ENCODE measurements around the gene IFNK. TPM values are rescaled to one million over a fixed set of nuclear protein-coding genes. Genes with fewer than 3 reads are reported as not detected.

The IFNK gene
- total RNA-seq, 1 experiment from 2014 or later, result not detected

- DNase-seq (ENCODE audit: low read depth, low spot score), result no peak
- Histone ChIP-seq H3K4me3 (replicated peaks in 1 of 2; ENCODE audit: low read depth in 1 of 2, low read length in 2 of 2) (no peak overlapping the region), H3K9ac (ENCODE audit: low read length) (no peak overlapping the region), H3K4me1 (ENCODE audit: control insufficient read depth in 1 of 2, insufficient read depth in 2 of 2, low read length in 2 of 2) (no peaks in the 10 kb centered on the region), H4K20me1 (ENCODE audit: insufficient read depth) (no peaks in the 10 kb centered on the region), H3K27ac (ENCODE audit: low read depth, low read length) (no peak overlapping the region), H3K9me3 (ENCODE audit: control insufficient read depth in 1 of 2, insufficient read depth in 1 of 2, low read depth in 1 of 2, low read length in 2 of 2) (no peaks in the 10 kb centered on the region), H3K79me2 (ENCODE audit: insufficient read depth, low read length) (no peaks in the 10 kb centered on the region), H3K27me3 (ENCODE audit: insufficient read depth, low read length) (peaks cover 5% of the 10 kb centered on the region; the same call in 1 of the 2 replicates), H3K9me2 (ENCODE audit: insufficient read depth) (no peaks in the 10 kb centered on the region), H2AFZ (ENCODE audit: low read depth, low read length, poor library complexity, severe bottlenecking) (no peak overlapping the region), H3K4me2 (ENCODE audit: low read length) (no peak overlapping the region), H3K36me3 (ENCODE audit: control insufficient read depth in 1 of 2, insufficient read depth in 2 of 2, low read length in 2 of 2) (no peaks in the 10 kb centered on the region)
- no TSS peak for BruUV-seq (replicated peaks)
- TF ChIP-seq POLR2A (IDR thresholded peaks at IDR 0.05; ENCODE audit: borderline replicate concordance, extremely low read depth, insufficient read depth, insufficient read length) (no peak), JUND (IDR thresholded peaks at IDR 0.05) (no peak), FOSL1 (IDR thresholded peaks at IDR 0.05; ENCODE audit: low read depth) (no peak), SP1 (IDR thresholded peaks at IDR 0.05; ENCODE audit: low read depth) (no peak), RAD21 (IDR thresholded peaks at IDR 0.05; ENCODE audit: low read depth) (no peak), CTCF (IDR thresholded peaks at IDR 0.05 in 2 of 3, conservative IDR thresholded peaks at IDR 0.05 in 1 of 3; ENCODE audit: borderline replicate concordance in 1 of 3, insufficient read depth in 1 of 3, low read depth in 2 of 3, low read length in 2 of 3) (no peak), TCF7L2 (IDR thresholded peaks at IDR 0.05; ENCODE audit: borderline replicate concordance, extremely low read depth, insufficient read depth, insufficient read length) (no peak), ZFX (IDR thresholded peaks at IDR 0.05) (no peak), ELF1 (IDR thresholded peaks at IDR 0.05; ENCODE audit: borderline replicate concordance, low read depth) (no peak)
- intact Hi-C loops (cut with micrococcal nuclease), result no loop called here
- RAD21 ChIA-PET (ENCODE audit: low non-redundant PET in 1 of 2, low total read pairs in 2 of 2, uncharacterized antibody in 2 of 2, unreplicated experiment in 2 of 2), result no interaction called here
- CTCF ChIA-PET, result no interaction called here
- POLR2A ChIA-PET, result no interaction called here
- ATAC-seq, result no peak
Measured at GRCh38 chr9:27505744-27506161, 18.3 kb upstream of the IFNK start.

DNA sequence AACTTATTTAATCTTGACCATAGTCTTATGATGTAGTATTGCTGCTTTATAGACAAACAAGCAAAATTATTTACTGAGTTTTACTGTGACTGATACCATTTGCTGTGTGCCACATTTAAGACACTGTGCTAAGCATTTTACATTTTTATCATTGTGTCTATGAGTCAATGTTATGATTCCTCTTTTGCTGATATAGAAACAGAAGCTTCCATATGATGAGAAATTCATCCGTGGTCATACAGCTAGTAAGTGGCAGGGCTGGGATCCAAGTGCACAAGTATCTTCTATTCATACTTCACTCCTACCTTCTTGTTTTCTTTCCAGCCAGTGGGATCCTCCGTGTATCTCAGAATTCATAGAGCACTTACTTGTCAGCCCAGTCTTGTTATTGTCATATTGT is 17.1 kb upstream of the IFNK start:
- Histone ChIP-seq H3K36me3 (ENCODE audit: control insufficient read depth in 1 of 2, insufficient read depth in 2 of 2, low read length in 2 of 2) (no peaks in the 10 kb centered on the region), H3K9me2 (ENCODE audit: insufficient read depth) (no peaks in the 10 kb centered on the region), H4K20me1 (ENCODE audit: insufficient read depth) (no peaks in the 10 kb centered on the region), H3K9ac (ENCODE audit: low read length) (no peak overlapping the region), H2AFZ (ENCODE audit: low read depth, low read length, poor library complexity, severe bottlenecking) (no peak overlapping the region), H3K27me3 (ENCODE audit: insufficient read depth, low read length) (peaks cover 5% of the 10 kb centered on the region; the same call in 1 of the 2 replicates), H3K4me2 (ENCODE audit: low read length) (no peak overlapping the region), H3K4me1 (ENCODE audit: control insufficient read depth in 1 of 2, insufficient read depth in 2 of 2, low read length in 2 of 2) (no peaks in the 10 kb centered on the region), H3K79me2 (ENCODE audit: insufficient read depth, low read length) (no peaks in the 10 kb centered on the region), H3K4me3 (replicated peaks in 1 of 2; ENCODE audit: low read depth in 1 of 2, low read length in 2 of 2) (no peak overlapping the region), H3K9me3 (ENCODE audit: control insufficient read depth in 1 of 2, insufficient read depth in 1 of 2, low read depth in 1 of 2, low read length in 2 of 2) (no peaks in the 10 kb centered on the region), H3K27ac (ENCODE audit: low read depth, low read length) (no peak overlapping the region)
- intact Hi-C loops (cut with micrococcal nuclease), result no loop called here
- POLR2A ChIA-PET, result no interaction called here
- ATAC-seq (no peak), DNase-seq (ENCODE audit: low read depth, low spot score) (no peak)
- CTCF ChIA-PET, result no interaction called here
- RAD21 ChIA-PET (ENCODE audit: low non-redundant PET in 1 of 2, low total read pairs in 2 of 2, uncharacterized antibody in 2 of 2, unreplicated experiment in 2 of 2), result no interaction called here
- no TSS peak for BruUV-seq (replicated peaks)
- TF ChIP-seq JUND (IDR thresholded peaks at IDR 0.05), result no peak
- TF ChIP-seq ZNF274 (IDR thresholded peaks at IDR 0.05; ENCODE audit: low read depth, low read length), result no peak
- TF ChIP-seq FOSL1 (IDR thresholded peaks at IDR 0.05; ENCODE audit: low read depth), result no peak
- no peak for TF ChIP-seq POLR2AphosphoS5 (IDR thresholded peaks at IDR 0.05; ENCODE audit: low read depth, low read length)
- no peak for TF ChIP-seq REST (IDR thresholded peaks at IDR 0.05; ENCODE audit: low read depth)
- TF ChIP-seq, protein P1, sequence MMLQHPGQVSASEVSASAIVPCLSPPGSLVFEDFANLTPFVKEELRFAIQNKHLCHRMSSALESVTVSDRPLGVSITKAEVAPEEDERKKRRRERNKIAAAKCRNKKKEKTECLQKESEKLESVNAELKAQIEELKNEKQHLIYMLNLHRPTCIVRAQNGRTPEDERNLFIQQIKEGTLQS (IDR thresholded peaks at IDR 0.05), result no peak
- TF ChIP-seq RAD21 (IDR thresholded peaks at IDR 0.05; ENCODE audit: low read depth), result no peak
- TF ChIP-seq CBX3 (IDR thresholded peaks at IDR 0.05; ENCODE audit: low read depth), result no peak
- no peak for TF ChIP-seq EZH2 (IDR thresholded peaks at IDR 0.05)
- TF ChIP-seq, protein P2, sequence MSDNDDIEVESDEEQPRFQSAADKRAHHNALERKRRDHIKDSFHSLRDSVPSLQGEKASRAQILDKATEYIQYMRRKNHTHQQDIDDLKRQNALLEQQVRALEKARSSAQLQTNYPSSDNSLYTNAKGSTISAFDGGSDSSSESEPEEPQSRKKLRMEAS (IDR thresholded peaks at IDR 0.05), result no peak
